ENCODE data around the gene AKAP8L. TPM values are rescaled to one million over a fixed set of nuclear protein-coding genes. Genes with fewer than 3 reads are reported as not detected.

AKAP8L gene
- polyA plus RNA-seq, 1 donor: 69.5 TPM

- DNase-seq (ENCODE audit: low read depth): no peak
Measured at GRCh38 chr19:15448778-15449619, 30.2 kb upstream of the AKAP8L start.

GRCh38 chr19:15448044-15448777 lies 29.4 kb upstream of the AKAP8L start:
- no peak for DNase-seq (ENCODE audit: low read depth)

DNA sequence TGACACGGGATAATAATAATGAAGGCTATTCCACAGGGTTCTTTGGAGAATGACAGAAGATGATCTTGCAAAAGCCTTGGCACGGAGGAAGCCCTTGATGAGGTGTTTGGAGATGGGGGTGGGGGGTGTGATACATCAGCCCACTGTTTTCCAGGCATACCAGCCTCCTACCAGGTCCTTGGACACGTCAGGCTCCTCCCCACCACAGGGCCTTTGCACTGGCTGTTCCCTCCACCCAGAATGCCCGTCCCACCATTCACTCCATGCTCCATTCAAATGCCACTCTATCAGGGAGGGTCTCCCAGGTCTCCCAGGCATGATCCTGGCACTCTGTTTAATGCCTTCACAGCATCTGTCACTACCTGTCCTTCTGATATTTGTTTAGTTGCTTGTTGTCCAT lies 28.3 kb upstream of the AKAP8L start:
- DNase-seq (ENCODE audit: low read depth): no peak

GRCh38 chr19:15445807-15446376 lies 27.1 kb upstream of the AKAP8L start:
- no peak for DNase-seq (ENCODE audit: low read depth)

DNA sequence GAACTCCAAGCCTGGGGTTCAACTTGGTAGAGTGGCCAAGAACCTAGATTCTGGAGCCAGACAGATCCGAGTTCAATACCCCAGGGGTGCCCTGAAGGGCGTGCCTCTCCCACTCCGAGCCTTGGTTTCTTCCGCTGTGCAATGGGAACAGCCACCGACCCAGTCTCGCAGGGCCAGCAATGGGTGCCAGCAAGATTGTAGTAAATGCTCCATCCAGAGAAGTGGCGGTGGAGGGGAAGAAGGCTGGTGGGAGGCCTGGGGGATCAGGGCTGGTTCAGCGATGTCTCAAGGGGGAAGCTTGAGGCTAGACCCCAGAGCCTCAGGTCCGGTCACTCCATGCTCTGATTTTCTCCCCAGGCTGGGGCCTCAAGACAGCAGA lies 26.4 kb upstream of the AKAP8L start:
- no peak for DNase-seq (ENCODE audit: low read depth)

DNA sequence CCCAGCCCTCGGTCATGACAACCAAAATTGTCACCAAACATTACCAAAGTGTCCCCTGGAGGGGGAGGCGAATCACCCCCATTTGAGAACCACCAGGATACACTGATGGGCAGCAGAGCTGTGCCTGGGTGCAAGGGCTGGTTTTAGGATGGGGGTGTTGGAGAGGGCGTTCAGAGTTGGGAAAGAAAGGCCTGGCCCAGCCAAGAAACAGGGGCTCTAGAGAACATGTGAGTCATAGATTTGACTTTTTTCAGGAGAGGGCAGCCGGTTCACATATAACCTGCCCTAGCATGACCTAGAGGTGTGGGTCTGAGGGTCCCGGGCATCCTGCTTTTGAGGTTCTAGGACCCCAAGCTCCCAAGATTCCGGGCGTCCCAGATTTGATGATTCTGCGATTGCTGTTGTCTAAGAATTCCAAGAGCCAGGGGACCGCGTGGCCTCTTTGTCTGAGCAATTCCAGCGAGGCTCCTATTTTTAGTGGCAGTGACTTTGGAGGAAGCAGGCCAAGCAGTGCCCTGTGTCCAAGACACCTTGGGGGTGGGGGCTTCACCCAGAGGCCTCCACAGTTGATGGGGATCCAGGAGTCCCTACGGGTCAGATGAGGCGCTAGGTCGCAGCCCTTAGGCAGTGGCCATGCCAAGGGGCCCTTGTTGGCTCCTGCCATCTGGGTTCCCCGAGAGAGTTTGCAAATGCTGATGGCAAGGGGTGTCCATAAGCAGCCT lies 25.9 kb upstream of the AKAP8L start:
- DNase-seq (ENCODE audit: low read depth): no peak

GRCh38 chr19:15443838-15444237 lies 25.1 kb upstream of the AKAP8L start:
- DNase-seq (ENCODE audit: low read depth): no peak

DNA sequence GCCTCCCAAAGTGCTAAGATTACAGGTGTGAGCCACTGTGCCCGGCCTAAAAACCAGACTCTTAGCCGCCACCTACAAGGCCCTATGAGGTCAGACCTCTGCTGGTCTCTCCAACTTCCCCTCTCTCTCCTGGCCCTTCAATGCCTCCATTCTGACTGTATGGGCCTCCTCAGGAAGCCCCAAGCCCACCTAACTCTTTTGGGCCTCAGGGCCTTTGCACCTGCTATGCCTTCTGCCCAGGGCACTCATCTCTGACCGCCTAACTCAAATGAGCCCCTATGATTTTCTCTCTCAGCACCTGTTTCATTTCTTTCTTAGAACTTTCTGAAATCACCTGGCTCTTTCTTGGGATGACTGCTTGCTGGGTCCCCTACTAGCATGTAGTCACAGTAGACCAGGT lies 24.5 kb upstream of the AKAP8L start:
- no peak for DNase-seq (ENCODE audit: low read depth)

GRCh38 chr19:15442142-15442920 lies 23.5 kb upstream of the AKAP8L start:
- DNase-seq (ENCODE audit: low read depth): no peak

DNA sequence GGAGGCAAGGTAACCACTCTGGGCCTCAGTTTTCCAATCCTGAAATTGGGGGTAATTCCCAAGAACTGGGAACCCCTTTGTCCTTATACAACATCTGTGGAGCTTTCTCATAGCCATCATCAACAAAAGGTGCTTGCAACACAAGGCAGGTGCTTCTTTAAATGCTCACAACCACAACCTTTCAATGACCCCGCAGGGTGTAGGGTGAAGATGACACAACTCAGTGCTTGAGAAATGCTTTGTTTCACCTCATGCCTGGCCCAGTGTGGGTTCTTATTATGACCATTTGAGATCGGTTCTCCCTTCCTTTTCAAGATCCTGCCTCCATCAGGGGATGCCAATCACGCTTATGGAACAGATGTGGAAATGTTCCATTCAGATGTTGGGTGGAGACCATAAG lies 22.5 kb upstream of the AKAP8L start:
- no peak for DNase-seq (ENCODE audit: low read depth)

- DNase-seq (ENCODE audit: low read depth): no peak
Measured at GRCh38 chr19:15439821-15440641, 21.2 kb upstream of the AKAP8L start.

DNA sequence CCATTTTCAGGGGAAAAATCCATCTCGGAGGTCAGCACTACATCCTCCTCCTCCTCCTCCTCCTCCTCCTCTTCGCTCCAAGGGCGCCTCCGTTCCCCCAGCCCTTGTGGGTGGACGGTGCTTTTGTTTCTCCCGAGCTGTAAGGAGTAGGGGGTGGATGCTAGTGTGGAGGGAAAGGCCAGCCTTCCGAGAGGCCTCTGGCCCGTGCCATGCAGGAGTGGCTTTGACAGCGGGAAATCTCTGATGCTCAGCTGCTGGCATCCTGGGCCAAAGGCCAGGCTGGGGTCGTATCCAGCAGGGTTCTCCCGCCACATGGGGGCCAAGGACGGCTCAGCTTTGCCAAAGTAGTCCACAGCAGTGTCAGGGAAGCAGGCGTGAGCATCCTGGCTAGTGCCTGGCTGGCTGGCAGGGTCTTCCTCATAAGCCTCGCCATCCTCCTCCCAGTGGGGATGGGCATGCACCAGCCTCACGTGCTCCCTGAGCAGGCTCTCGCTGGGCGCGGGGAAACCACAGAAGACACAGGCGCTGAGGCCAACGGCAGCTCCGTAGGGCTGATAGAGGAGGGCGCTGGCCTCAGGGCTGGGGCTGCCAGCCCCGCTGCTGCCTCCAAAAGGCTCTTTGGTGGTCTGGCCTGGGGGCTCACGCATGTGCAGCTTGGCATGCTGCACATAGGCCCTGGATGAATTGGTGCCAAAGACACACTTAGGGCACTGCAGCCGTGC lies 20.5 kb upstream of the AKAP8L start:
- no peak for DNase-seq (ENCODE audit: low read depth)

- DNase-seq (ENCODE audit: low read depth): no peak
Measured at GRCh38 chr19:15438577-15438976, 19.8 kb upstream of the AKAP8L start.

DNA sequence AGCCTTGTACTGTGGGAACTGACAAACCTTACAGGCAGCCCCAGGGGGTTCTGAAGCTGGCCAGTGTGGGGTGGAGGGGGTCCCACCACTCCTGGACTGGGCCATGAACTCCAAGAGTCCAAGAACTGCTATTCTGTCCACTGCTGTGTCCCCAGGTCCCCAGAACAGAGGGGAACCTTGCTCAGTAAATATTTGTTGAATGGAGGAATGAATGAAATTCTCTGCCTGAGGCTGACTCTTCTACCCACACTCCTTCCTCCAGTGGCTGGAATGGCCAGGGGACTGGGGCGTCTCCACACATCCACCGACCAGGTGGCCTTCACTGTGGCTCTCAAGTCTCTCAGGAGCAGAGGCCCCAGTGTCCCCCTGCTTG lies 19.3 kb upstream of the AKAP8L start:
- no peak for DNase-seq (ENCODE audit: low read depth)

GRCh38 chr19:15437355-15438123 lies 18.8 kb upstream of the AKAP8L start:
- no peak for DNase-seq (ENCODE audit: low read depth)

GRCh38 chr19:15436826-15437110 lies 18.0 kb upstream of the AKAP8L start:
- no peak for DNase-seq (ENCODE audit: low read depth)

DNA sequence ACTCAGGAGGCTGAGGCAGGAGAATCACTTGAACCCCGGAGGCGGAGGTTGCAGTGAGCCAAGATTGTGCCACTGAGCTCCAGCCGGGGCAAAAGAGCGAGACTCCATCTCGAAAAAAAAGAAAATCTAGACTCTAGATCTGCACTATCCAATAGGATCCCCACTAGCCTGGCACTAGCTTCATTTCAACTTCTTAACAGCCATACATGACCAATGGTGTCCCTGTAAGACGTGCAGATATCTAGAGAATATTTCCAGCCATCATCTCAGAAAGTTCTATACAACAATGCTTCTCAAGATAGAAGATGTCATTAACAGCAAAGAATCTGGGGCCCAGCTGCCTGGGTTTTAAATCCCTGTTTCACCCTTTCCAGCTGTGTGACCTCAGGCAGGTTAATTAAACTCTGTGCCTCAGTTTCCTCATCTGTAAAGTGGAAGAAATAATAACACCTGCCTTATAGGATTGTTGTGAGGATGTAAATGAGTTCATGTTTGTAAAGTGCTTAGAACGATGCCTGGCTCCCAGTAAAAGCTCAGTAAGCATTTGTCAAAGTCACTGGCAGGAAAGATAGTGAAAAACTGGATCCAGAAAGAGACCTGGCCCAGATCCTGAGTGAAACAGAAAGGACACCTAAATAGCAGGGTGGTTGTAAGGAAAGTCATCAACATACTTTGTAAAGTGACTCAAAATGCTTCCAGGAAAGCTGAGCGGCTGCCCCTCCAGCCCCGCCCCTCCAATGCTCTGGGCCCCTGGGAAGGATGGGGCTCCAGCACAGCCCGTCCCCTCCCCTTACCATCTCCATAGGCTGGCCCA lies 17.4 kb upstream of the AKAP8L start:
- DNase-seq (ENCODE audit: low read depth): no peak

- DNase-seq (ENCODE audit: low read depth): no peak
Measured at GRCh38 chr19:15433519-15434069, 14.8 kb upstream of the AKAP8L start.
